H9 (cell line): ENCODE results near the gene TMEM198. TPM values are rescaled to one million over a fixed set of nuclear protein-coding genes. Genes with fewer than 3 reads are reported as not detected.
A peak's percentile ranks its signal among the peaks of the same experiment; 100 is the strongest.

Experiments used
- DNase-seq: peaks from one replicate; pipeline ENCODE4 v3.0.0-alpha.2; 2017
- H2AFZ ChIP-seq: one replicate; pipeline ENCODE4 v1.6.1; 2013; ENCODE audit warnings: mild to moderate bottlenecking, low read length, control low read depth, moderate library complexity
- H2AK5ac ChIP-seq: 2 replicates; pipeline ENCODE4 v1.6.1; 2013; ENCODE audit warnings: low read length, control low read depth, mixed read lengths; ENCODE audit not compliant: insufficient read length
- H2BK120ac ChIP-seq: one replicate; pipeline ENCODE4 v1.6.1; 2013; ENCODE audit warnings: low read depth, mild to moderate bottlenecking, low read length, control low read depth, inconsistent platforms; ENCODE audit not compliant: poor library complexity, severe bottlenecking
- H2BK12ac ChIP-seq: 2 replicates; pipeline ENCODE4 v1.6.1; 2013; ENCODE audit warnings: low read length, control low read depth, mixed read lengths, low read depth; ENCODE audit not compliant: insufficient read length
- H2BK15ac ChIP-seq: 2 replicates; pipeline ENCODE4 v1.6.1; 2013; ENCODE audit warnings: low read depth, low read length, control low read depth
- H2BK20ac ChIP-seq: one replicate; pipeline ENCODE4 v1.6.1; 2013; ENCODE audit warnings: low read depth, mild to moderate bottlenecking, low read length, control low read depth, inconsistent platforms; ENCODE audit not compliant: poor library complexity, severe bottlenecking
- H2BK5ac ChIP-seq: 2 replicates; pipeline ENCODE4 v1.6.1; 2013; ENCODE audit warnings: low read length, control low read depth, mixed read lengths; ENCODE audit not compliant: insufficient read length
- H3K14ac ChIP-seq: 2 replicates; pipeline ENCODE4 v1.6.1; 2013; ENCODE audit warnings: low read length, control low read depth; ENCODE audit not compliant: insufficient read depth
- H3K18ac ChIP-seq: 2 replicates; pipeline ENCODE4 v1.6.1; 2013; ENCODE audit warnings: low read depth, mild to moderate bottlenecking, mixed read lengths, low read length, control low read depth; ENCODE audit not compliant: insufficient read length
- H3K23ac ChIP-seq: 2 replicates; pipeline ENCODE4 v1.6.1; 2013; ENCODE audit warnings: low read length, control low read depth, mixed read lengths, low read depth; ENCODE audit not compliant: insufficient read length
- H3K23me2 ChIP-seq: 2 replicates; pipeline ENCODE4 v1.6.1; 2013; ENCODE audit warnings: low read depth, mild to moderate bottlenecking, mixed read lengths, low read length, control low read depth; ENCODE audit not compliant: insufficient read length, poor library complexity, severe bottlenecking
- H3K27ac ChIP-seq: 2 replicates; pipeline ENCODE4 v1.5.1; 2013; ENCODE audit warnings: low read length, control low read depth, mixed read lengths, low read depth; ENCODE audit not compliant: insufficient read length
- H3K27me3 ChIP-seq: 2 replicates; pipeline ENCODE4 v1.6.1; 2013; ENCODE audit warnings: low read length, control low read depth, inconsistent platforms; ENCODE audit not compliant: insufficient read depth
- H3K4ac ChIP-seq: 2 replicates; pipeline ENCODE4 v1.6.1; 2013; ENCODE audit warnings: low read depth, mild to moderate bottlenecking, control low read depth, inconsistent platforms, low read length, moderate library complexity
- H3K4me1 ChIP-seq: 2 replicates; pipeline ENCODE4 v1.6.1; 2013; ENCODE audit warnings: low read length, control low read depth, inconsistent platforms; ENCODE audit not compliant: insufficient read depth
- H3K4me2 ChIP-seq: 2 replicates; pipeline ENCODE4 v1.6.1; 2013; ENCODE audit warnings: low read length, control low read depth, mixed read lengths; ENCODE audit not compliant: insufficient read length, insufficient read depth
- H3K56ac ChIP-seq: 2 replicates; pipeline ENCODE4 v1.6.1; 2013; ENCODE audit warnings: low read depth, mild to moderate bottlenecking, mixed read lengths, low read length, control low read depth; ENCODE audit not compliant: insufficient read length
- H3K79me1 ChIP-seq: 2 replicates; pipeline ENCODE4 v1.6.1; 2013; ENCODE audit warnings: low read depth, mild to moderate bottlenecking, moderate library complexity, low read length, control low read depth, inconsistent platforms; ENCODE audit not compliant: insufficient read depth, poor library complexity, severe bottlenecking
- H3K79me2 ChIP-seq: 2 replicates; pipeline ENCODE4 v1.6.1; 2013; ENCODE audit warnings: low read length, control low read depth, inconsistent platforms; ENCODE audit not compliant: insufficient read depth
- H3K9ac ChIP-seq: 2 replicates; pipeline ENCODE4 v1.6.1; 2013; ENCODE audit warnings: low read length, control low read depth, mixed read lengths; ENCODE audit not compliant: insufficient read length; ENCODE audit errors: extremely low read depth
- H3K9me3 ChIP-seq: one replicate; pipeline ENCODE4 v1.6.1; 2013; ENCODE audit warnings: low read depth, low read length, inconsistent platforms; ENCODE audit not compliant: control insufficient read depth
- H3T11ph ChIP-seq: one replicate; pipeline ENCODE4 v1.6.1; 2013; ENCODE audit warnings: mild to moderate bottlenecking, low read length, control low read depth, inconsistent platforms
- H4K20me1 ChIP-seq: one replicate; pipeline ENCODE4 v1.6.1; 2013; ENCODE audit not compliant: control insufficient read depth, insufficient read length, insufficient read depth
- H4K5ac ChIP-seq: 2 replicates; pipeline ENCODE4 v1.6.1; 2013; ENCODE audit warnings: low read depth, mild to moderate bottlenecking, mixed read lengths, low read length, control low read depth; ENCODE audit not compliant: insufficient read length
- H4K8ac ChIP-seq: replicated peaks from 2 replicates; pipeline ENCODE4 v1.6.1; 2013; ENCODE audit warnings: low read length, control low read depth, mixed read lengths, low read depth; ENCODE audit not compliant: insufficient read length
- H4K91ac ChIP-seq: 2 replicates; pipeline ENCODE4 v1.6.1; 2013; ENCODE audit warnings: low read depth, mild to moderate bottlenecking, moderate library complexity, mixed read lengths, low read length, control low read depth; ENCODE audit not compliant: insufficient read length
- H3K27ac Mint-ChIP-seq, 3 experiments: 2 replicates in 2 of 3; 3 replicates in 1 of 3; pipeline ENCODE4 v1.8.0; 2020 to 2021; ENCODE audit warnings: mixed read lengths in 3 of 3, mild to moderate bottlenecking in 1 of 3, moderate library complexity in 1 of 3
- H3K27me3 Mint-ChIP-seq: 2 replicates; pipeline ENCODE4 v1.8.0; 2021; ENCODE audit warnings: low read depth, mild to moderate bottlenecking, moderate library complexity, mixed read lengths
- H3K36me3 Mint-ChIP-seq, 3 experiments: 2 replicates in 2 of 3; 3 replicates in 1 of 3; pipeline ENCODE4 v1.8.0; 2020 to 2021; ENCODE audit warnings: low read depth in 3 of 3, mixed read lengths in 3 of 3; ENCODE audit not compliant: insufficient read depth in 1 of 3
- H3K4me1 Mint-ChIP-seq, 2 experiments: 2 replicates each; pipeline ENCODE4 v1.8.0; 2020; ENCODE audit warnings: mixed read lengths in 2 of 2
- H3K4me3 Mint-ChIP-seq, 2 experiments: 2 replicates in 1 of 2; 3 replicates in 1 of 2; pipeline ENCODE4 v1.8.0; 2020 to 2021; ENCODE audit warnings: mild to moderate bottlenecking in 2 of 2, mixed read lengths in 2 of 2, moderate library complexity in 1 of 2
- H3K9me3 Mint-ChIP-seq, 2 experiments: 2 replicates in 1 of 2; 3 replicates in 1 of 2; pipeline ENCODE4 v1.8.0; 2020; ENCODE audit warnings: mild to moderate bottlenecking in 2 of 2, mixed read lengths in 2 of 2, moderate library complexity in 1 of 2
- CTCF ChIP-seq: fragments of 200-600 bp; sonication (generic); conservative IDR thresholded peaks from 3 replicates; pipeline ENCODE4 v1.8.0; 2021; ENCODE audit warnings: antibody characterized with exemption, mild to moderate bottlenecking
- WGBS: extraction: QIAGEN DNeasy Blood & Tissue Kit; methylation state at CpG from one replicate; pipeline ENCODE4 v1.1.7; 2013; ENCODE audit warnings: missing lambda C conversion rate, low lambda C conversion rate, mixed read lengths; ENCODE audit not compliant: insufficient read length; ENCODE audit errors: extremely low coverage; 5-methylcytosine and 5-hydroxymethylcytosine counted together
- total RNA-seq: library from RNA; stranded (reverse); gene quantifications from 2 replicates; pipeline ENCODE4 v1.2.1, GENCODE V29; 2021

TMEM198 gene
- total RNA-seq, 1 experiment from 2014 or later: 7.7 TPM

- Mint-ChIP-seq H3K27me3 (peaks cover 35% of the 10 kb centered on the region), H3K27ac (peak overlapping the region in 1 of 3 experiments; percentile 91; a peak in 2 of 7 replicates), H3K4me1 (peaks cover 39 to 43% of the 10 kb centered on the region in 2 experiments), H3K9me3 (no peaks in the 10 kb centered on the region; a peak in 2 of 5 replicates), H3K36me3 (peaks cover 0 to 7% (median 4%) of the 10 kb centered on the region in 3 experiments; a peak in 5 of 7 replicates), H3K4me3 (no peak overlapping the region)
- H3K79me2 ChIP-seq: no peaks in the 10 kb centered on the region
- H3K79me1 ChIP-seq: no peaks in the 10 kb centered on the region
- H2BK15ac ChIP-seq: no peak overlapping the region
- TF ChIP-seq CTCF: no peak
- H4K8ac ChIP-seq: no peak overlapping the region
- H4K5ac ChIP-seq: no peak overlapping the region
- no peak overlapping the region for H4K91ac ChIP-seq
- no peak for DNase-seq
- H2BK20ac ChIP-seq: no peak overlapping the region
- H3K27me3 ChIP-seq: no peaks in the 10 kb centered on the region; the same call in 1 of the 2 replicates
- H2BK12ac ChIP-seq: no peak overlapping the region
- no peak overlapping the region for H3K4me2 ChIP-seq
- no peak overlapping the region for H3K23ac ChIP-seq
- peaks cover 3% of the 10 kb centered on the region for H3K23me2 ChIP-seq
- H4K20me1 ChIP-seq: no peaks in the 10 kb centered on the region
- no peak overlapping the region for H3K18ac ChIP-seq
- no peak overlapping the region for H3K14ac ChIP-seq
- H3K9me3 ChIP-seq: no peaks in the 10 kb centered on the region
- H3K9ac ChIP-seq: no peak overlapping the region
- no peak overlapping the region for H2AFZ ChIP-seq
- no peak overlapping the region for H3K27ac ChIP-seq
- H2BK120ac ChIP-seq: no peak overlapping the region
- H2AK5ac ChIP-seq: no peak overlapping the region
- no peak overlapping the region for H2BK5ac ChIP-seq
- H3K56ac ChIP-seq: no peak overlapping the region
- H3T11ph ChIP-seq: no peak overlapping the region
- WGBS: no CpG with 5 or more reads among the region's 6 CpGs
- H3K4me1 ChIP-seq: peaks cover 3% of the 10 kb centered on the region; the same call in 1 of the 2 replicates
- H3K4ac ChIP-seq: no peak overlapping the region
Observed at GRCh38 chr2:219533930-219534661, 9.7 kb upstream of the TMEM198 start.
